IMR-90 (cell line): ENCODE results near the gene ARHGAP10. TPM values are rescaled to one million over a fixed set of nuclear protein-coding genes. Genes with fewer than 3 reads are reported as not detected.

Experiments
- ATAC-seq: fragments of 200-7000 bp; cut with Tn5 transposase; 2 replicates; pipeline ENCODE4 v1.9.1; 2020; ENCODE audit warnings: low read depth, mild to moderate bottlenecking, moderate library complexity
- BruUV-seq: library from RNA; stranded (reverse); fragments of 400-500 nt; replicated peaks from 2 replicates; lab custom pipeline; 2021; lab: Mats Ljungman, UMichigan
- CTCF ChIA-PET: fragments of 300-600 bp; formaldehyde crosslinking; extraction: SDS; loops from one replicate; lab custom pipeline; 2021; ENCODE audit warnings: antibody characterized with exemption; lab: Yijun Ruan, JAX
- POLR2A ChIA-PET: fragments of 300-600 bp; sonication (Branson Sonifier 250); formaldehyde crosslinking; loops from one replicate; lab custom pipeline; 2022; ENCODE audit warnings: antibody characterized with exemption; ENCODE audit not compliant: unreplicated experiment; lab: Charles Lee
- DNase-seq: peaks from one replicate; pipeline ENCODE4 v3.0.0; 2013
- H2AFZ ChIP-seq: replicated peaks from 2 replicates; pipeline ENCODE3; 2013; ENCODE audit warnings: low read length, mild to moderate bottlenecking; ENCODE audit not compliant: poor library complexity
- H2AK5ac ChIP-seq: 2 replicates; pipeline ENCODE4 v1.6.1; 2013; ENCODE audit warnings: low read depth, low read length, inconsistent platforms
- H2AK9ac ChIP-seq: replicated peaks from 2 replicates; pipeline ENCODE3; 2013; ENCODE audit warnings: mild to moderate bottlenecking, low read depth, low read length, moderate library complexity; ENCODE audit not compliant: poor library complexity
- H2BK120ac ChIP-seq: 2 replicates; pipeline ENCODE4 v1.6.1; 2013; ENCODE audit warnings: low read depth, low read length, inconsistent platforms
- H2BK15ac ChIP-seq: 3 replicates; pipeline ENCODE4 v1.6.1; 2013; ENCODE audit warnings: low read depth, low read length, inconsistent platforms
- H2BK20ac ChIP-seq: 2 replicates; pipeline ENCODE4 v1.6.1; 2013; ENCODE audit warnings: low read depth, mild to moderate bottlenecking, inconsistent platforms, low read length, moderate library complexity
- H2BK5ac ChIP-seq: 2 replicates; pipeline ENCODE4 v1.6.1; 2013; ENCODE audit warnings: mild to moderate bottlenecking, low read depth, low read length, inconsistent platforms; ENCODE audit not compliant: poor library complexity, severe bottlenecking
- H3K14ac ChIP-seq: replicated peaks from 2 replicates; pipeline ENCODE4 v1.6.1; 2013; ENCODE audit warnings: low read depth, low read length, inconsistent platforms
- H3K18ac ChIP-seq: 2 replicates; pipeline ENCODE4 v1.6.1; 2013; ENCODE audit warnings: low read depth, low read length, control low read depth
- H3K23ac ChIP-seq: 2 replicates; pipeline ENCODE4 v1.6.1; 2013; ENCODE audit warnings: low read depth, low read length, inconsistent platforms
- H3K27ac ChIP-seq: 2 replicates; pipeline ENCODE4 v1.5.1; 2013; ENCODE audit warnings: mild to moderate bottlenecking, control low read depth, low read length; ENCODE audit not compliant: insufficient read depth
- H3K27me3 ChIP-seq: 2 replicates; pipeline ENCODE4 v1.6.1; 2013; ENCODE audit warnings: low read length; ENCODE audit not compliant: control insufficient read depth, insufficient read depth
- H3K36me3 ChIP-seq: 2 replicates; pipeline ENCODE4 v1.6.1; 2013; ENCODE audit warnings: low read length, mixed read lengths; ENCODE audit not compliant: control insufficient read depth, insufficient read depth
- H3K4ac ChIP-seq: 2 replicates; pipeline ENCODE4 v1.6.1; 2013; ENCODE audit warnings: low read depth, low read length, inconsistent platforms
- H3K4me1 ChIP-seq: 2 replicates; pipeline ENCODE4 v1.6.1; 2013; ENCODE audit warnings: low read length, mixed read lengths; ENCODE audit not compliant: control insufficient read depth, insufficient read depth
- H3K4me2 ChIP-seq: 2 replicates; pipeline ENCODE4 v1.6.1; 2013; ENCODE audit warnings: low read depth, mild to moderate bottlenecking, control low read depth, low read length, moderate library complexity
- H3K4me3 ChIP-seq: 2 replicates; pipeline ENCODE4 v1.5.1; 2013; ENCODE audit warnings: low read depth, mild to moderate bottlenecking, control low read depth, low read length, moderate library complexity; ENCODE audit not compliant: insufficient read depth
- H3K56ac ChIP-seq: 2 replicates; pipeline ENCODE4 v1.6.1; 2013; ENCODE audit warnings: low read length, inconsistent platforms; ENCODE audit not compliant: insufficient read depth; ENCODE audit errors: extremely low read depth
- H3K79me1 ChIP-seq, 2 experiments: 2 replicates each; pipeline ENCODE4 v1.6.1; 2013; ENCODE audit warnings: low read length in 2 of 2, inconsistent platforms in 1 of 2, low read depth in 1 of 2
- H3K9ac ChIP-seq: 2 replicates; pipeline ENCODE4 v1.6.1; 2013; ENCODE audit warnings: low read depth, low read length, control low read depth
- H3K9me1 ChIP-seq: 2 replicates; pipeline ENCODE4 v1.6.1; 2013; ENCODE audit warnings: low read length, inconsistent platforms; ENCODE audit not compliant: insufficient read depth
- H3K9me3 ChIP-seq: 2 replicates; pipeline ENCODE4 v1.6.1; 2013; ENCODE audit warnings: low read length; ENCODE audit not compliant: control insufficient read depth, insufficient read depth
- H4K20me1 ChIP-seq: 2 replicates; pipeline ENCODE4 v1.6.1; 2013; ENCODE audit warnings: low read length, inconsistent platforms; ENCODE audit not compliant: insufficient read depth
- H4K5ac ChIP-seq: 2 replicates; pipeline ENCODE4 v1.6.1; 2013; ENCODE audit warnings: mild to moderate bottlenecking, low read depth, low read length, control low read depth
- H4K8ac ChIP-seq, 2 experiments: 2 replicates each; pipeline ENCODE4 v1.6.1; 2013; ENCODE audit warnings: low read depth in 2 of 2, low read length in 2 of 2, control low read depth in 1 of 2, inconsistent platforms in 1 of 2
- H4K91ac ChIP-seq: 2 replicates; pipeline ENCODE4 v1.6.1; 2013; ENCODE audit warnings: low read depth, low read length, inconsistent platforms; ENCODE audit not compliant: insufficient read depth
- CEBPB ChIP-seq: IDR thresholded peaks from 2 replicates; pipeline ENCODE4 v1.6.1; 2012; ENCODE audit warnings: low read depth, low read length, improper control_type of control experiment
- RAD21 ChIP-seq: IDR thresholded peaks from 2 replicates; pipeline ENCODE4 v1.6.1; 2012; ENCODE audit warnings: low read length, improper control_type of control experiment
- WGBS, 2 experiments: methylation state at CpG; one replicate each; pipeline versions ENCODE4 v1.1.5 to v1.1.7; 2013; ENCODE audit warnings: missing lambda C conversion rate in 2 of 2; ENCODE audit not compliant: insufficient read length in 1 of 2; ENCODE audit errors: extremely low coverage in 2 of 2; 5-methylcytosine and 5-hydroxymethylcytosine counted together
- dilution Hi-C: fragments of 300-500 bp; cut with HindIII; formaldehyde crosslinking; loops from one replicate; pipeline ENCODE4 v1.14.3; 2018; ENCODE audit warnings: low sequenced_read_pairs; ENCODE audit not compliant: unreplicated experiment
- in situ Hi-C: fragments of 300-500 bp; cut with MboI; formaldehyde crosslinking; loops from 3 replicates; pipeline ENCODE4 v1.14.3; 2019; ENCODE audit warnings: low sequenced_read_pairs, inconsistent platforms, mixed read lengths
- intact Hi-C: fragments of 100-400 bp; cut with micrococcal nuclease; formaldehyde crosslinking; loops from 2 replicates; pipeline ENCODE4 v1.10.0; 2022
- polyA plus RNA-seq, 3 experiments: library from polyadenylated mRNA; depleted of rRNA; stranded (reverse); fragments of >200 nt; gene quantifications; 2 replicates each; pipeline ENCODE4 v1.2.3, GENCODE V29; 2012; ENCODE audit warnings: low replicate concordance in 1 of 3
- total RNA-seq: library from RNA; depleted of rRNA; stranded (reverse); fragments of >200 nt; gene quantifications from 2 replicates; pipeline ENCODE4 v1.2.3, GENCODE V29; 2012

ARHGAP10 gene
- total and polyA plus RNA-seq, 2 of the 4 experiments (the other 2 are of a cell fraction) = 27.1 to 29.4 TPM

DNA sequence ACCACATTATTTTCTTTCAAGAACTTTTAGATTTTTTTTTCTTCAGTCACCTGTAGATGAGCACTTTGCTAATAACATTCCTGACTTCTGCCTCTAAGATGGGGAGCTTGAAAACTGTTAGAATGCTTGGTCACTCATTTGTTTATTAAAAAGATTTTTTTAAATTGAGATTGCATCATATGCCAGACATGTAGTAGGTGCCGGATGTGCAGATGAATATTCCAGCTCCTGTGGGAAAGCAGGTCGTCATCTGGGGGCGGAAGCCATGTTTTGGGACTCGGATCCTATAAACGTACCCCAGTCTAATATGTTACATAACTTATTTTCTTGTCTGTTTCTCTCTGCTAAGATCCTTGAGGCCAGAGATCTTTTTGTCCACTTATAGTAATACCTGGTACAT lies 236.8 kb downstream of the ARHGAP10 start:
- Histone ChIP-seq H3K79me1 (peaks cover 20 to 27% of the 10 kb centered on the region in 2 experiments), H2BK120ac (no peak overlapping the region), H3K23ac (no peak overlapping the region), H3K4ac (no peak overlapping the region), H2BK20ac (no peak overlapping the region), H4K5ac (no peak overlapping the region), H3K4me3 (no peak overlapping the region), H2BK5ac (no peak overlapping the region), H4K91ac (no peak overlapping the region), H3K36me3 (peaks cover 9% of the 10 kb centered on the region; the same call in 1 of the 2 replicates), H3K9me1 (no peaks in the 10 kb centered on the region; the same call in 1 of the 2 replicates), H2BK15ac (no peak overlapping the region), H4K20me1 (no peaks in the 10 kb centered on the region), H3K9me3 (no peaks in the 10 kb centered on the region), H3K4me2 (no peak overlapping the region), H3K18ac (no peak overlapping the region), H2AFZ (no peak overlapping the region), H3K14ac (no peak overlapping the region), H3K4me1 (peaks cover 14% of the 10 kb centered on the region), H3K27me3 (no peaks in the 10 kb centered on the region), H3K9ac (no peak overlapping the region), H4K8ac (no peak overlapping the region), H2AK9ac (no peak overlapping the region), H2AK5ac (no peak overlapping the region), H3K56ac (no peak overlapping the region), H3K27ac (no peak overlapping the region)
- peak; percentile 90 for TF ChIP-seq CEBPB
- no peak for TF ChIP-seq RAD21
- in situ Hi-C loops (no loop called here), intact Hi-C loops (no loop called here), dilution Hi-C loops (no loop called here)
- no CpG with 5 or more reads among the region's 5 CpGs for WGBS, 2 experiments
- ChIA-PET CTCF (interaction anchor here (0.9 to 1.0 kb wide), 2 partner anchors 9 to 23 kb away, joined by 3 to 4 read pairs; no protein-coding TSS in a partner anchor), POLR2A (interaction anchor here (0.6 kb wide), 1 partner anchor 51 kb away, joined by 6 read pairs; no protein-coding TSS in a partner anchor)
- ATAC-seq (peak; percentile 24; the same call in 1 of the 2 replicates), DNase-seq (peak; percentile 57)
- BruUV-seq = no TSS peak
